Activated gamma-delta T cell treated with anti-CD3 and anti-CD28 coated beads, Interleukin-2, amount 50 U/mL, for 16 hours (primary cell): Measurements from ENCODE around the gene LRRN4.

Source experiments
- DNase-seq: peaks from one replicate; pipeline ENCODE4 v3.0.0-alpha.2; 2020; ENCODE audit warnings: low read depth

Gene LRRN4

DNA sequence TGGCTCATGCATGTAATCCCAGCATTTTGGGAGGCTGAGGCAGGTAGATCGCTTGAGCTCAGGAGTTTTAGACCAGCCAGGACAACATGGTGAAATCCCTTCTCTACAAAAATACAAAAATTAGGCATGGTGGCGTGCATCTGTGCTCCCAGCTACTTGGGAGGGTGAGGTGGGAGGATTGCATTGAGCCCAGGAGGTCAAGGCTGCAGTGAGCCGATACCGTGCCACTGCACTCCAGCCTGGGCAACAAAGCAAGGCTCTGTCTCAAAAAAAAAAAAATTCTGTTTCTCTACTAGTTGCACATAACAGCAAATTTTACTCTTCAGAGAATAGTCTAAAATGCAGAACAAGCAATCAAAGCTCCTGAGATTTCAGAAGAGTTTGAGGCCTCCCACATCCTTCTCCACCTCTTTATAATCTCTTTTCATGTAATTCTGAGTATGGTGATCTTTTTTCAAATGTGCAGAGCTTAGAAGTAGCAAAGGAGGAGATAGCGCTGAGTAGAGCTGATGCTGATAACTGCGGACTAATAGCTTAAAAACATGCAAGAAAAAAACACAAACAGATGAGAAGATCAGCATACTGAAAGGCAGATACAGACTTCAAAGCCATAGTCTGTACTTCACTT, 23.3 kb downstream of the LRRN4 start:
- DNase-seq = no peak

DNA sequence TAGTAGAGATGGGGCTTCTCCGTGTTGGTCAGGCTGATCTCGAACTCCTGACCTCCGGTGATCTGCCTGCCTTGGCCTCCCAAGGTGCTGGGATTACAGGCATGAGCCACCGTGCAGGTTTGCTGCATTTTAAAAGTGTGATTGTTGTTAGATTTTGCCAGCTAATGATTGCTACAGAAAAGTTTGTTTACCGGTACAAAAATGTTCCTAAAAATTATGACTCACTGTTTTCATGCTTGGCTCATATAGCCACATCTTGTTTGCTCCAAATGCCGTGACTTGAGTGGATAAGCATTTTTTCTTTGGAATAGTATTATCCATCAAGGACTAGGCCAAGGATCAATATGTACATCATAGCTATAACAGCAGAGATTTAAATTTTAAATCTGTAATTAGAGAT, 24.3 kb downstream of the LRRN4 start:
- DNase-seq = no peak

- no peak for DNase-seq
These were observed 25.0 kb downstream of the LRRN4 start for GRCh38 chr20:6028818-6029217.

GRCh38 chr20:6026051-6026450, 27.8 kb downstream of the LRRN4 start:
- peak; percentile 8 for DNase-seq

DNA sequence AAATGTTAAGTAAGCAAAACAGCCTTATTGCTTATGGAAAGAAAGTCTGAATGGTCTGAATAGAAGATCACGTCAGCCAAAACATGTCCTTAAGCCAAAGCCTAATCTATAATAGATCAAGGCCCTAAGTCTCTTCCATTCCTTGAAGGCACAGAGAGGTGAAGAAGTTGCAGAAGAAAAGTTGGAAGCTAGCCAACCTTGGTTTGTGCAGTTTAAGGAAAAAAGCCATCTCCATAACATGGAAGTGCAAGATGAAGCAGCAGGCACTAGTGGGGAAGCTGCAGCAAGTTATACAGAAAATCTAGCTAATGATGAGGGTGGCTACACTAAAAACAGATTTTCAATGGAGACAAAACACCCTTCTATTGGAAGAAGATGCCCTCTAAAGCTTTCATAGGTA, 29.1 kb downstream of the LRRN4 start:
- no peak for DNase-seq

DNA sequence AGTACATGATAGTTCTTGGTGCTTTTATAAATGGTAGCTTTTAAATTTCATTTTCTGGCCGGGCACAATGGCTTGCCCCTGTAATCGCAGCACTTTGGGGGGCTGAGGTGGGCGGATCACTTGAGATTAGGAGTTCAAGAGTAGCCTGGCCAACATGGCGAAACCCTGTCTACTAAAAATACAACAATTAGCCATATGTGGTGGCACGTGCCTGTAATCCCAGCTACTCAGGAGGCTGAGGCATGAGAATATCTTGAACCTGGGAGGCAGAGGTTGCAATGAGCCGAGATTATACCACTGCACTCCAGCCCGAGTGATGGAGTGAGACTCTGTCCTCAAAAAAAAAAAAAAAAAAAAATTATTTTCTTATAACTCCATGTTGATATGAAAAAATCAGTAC, 36.0 kb downstream of the LRRN4 start:
- DNase-seq = no peak

DNA sequence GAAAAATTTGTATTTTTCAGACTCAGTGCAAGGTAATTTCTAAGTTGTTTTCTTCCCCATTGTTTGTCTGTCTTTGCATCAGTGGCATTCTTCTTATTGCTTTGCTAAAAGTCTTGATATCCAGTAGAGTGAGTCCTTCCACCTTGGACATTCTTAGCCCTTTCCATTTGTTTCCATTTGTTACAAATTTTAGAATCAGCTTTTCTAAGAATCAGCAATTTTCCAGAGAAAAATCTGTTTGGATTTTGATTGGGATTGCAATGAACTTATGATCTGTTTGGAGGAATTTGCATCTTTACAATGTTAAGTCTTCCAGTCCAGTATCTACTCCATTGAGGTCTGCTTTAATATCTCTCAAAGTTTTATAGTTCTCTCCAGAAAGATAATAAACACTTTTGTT, 36.4 kb downstream of the LRRN4 start:
- no peak for DNase-seq

- DNase-seq = no peak
These were observed 38.9 kb downstream of the LRRN4 start for GRCh38 chr20:6014957-6015356.

DNA sequence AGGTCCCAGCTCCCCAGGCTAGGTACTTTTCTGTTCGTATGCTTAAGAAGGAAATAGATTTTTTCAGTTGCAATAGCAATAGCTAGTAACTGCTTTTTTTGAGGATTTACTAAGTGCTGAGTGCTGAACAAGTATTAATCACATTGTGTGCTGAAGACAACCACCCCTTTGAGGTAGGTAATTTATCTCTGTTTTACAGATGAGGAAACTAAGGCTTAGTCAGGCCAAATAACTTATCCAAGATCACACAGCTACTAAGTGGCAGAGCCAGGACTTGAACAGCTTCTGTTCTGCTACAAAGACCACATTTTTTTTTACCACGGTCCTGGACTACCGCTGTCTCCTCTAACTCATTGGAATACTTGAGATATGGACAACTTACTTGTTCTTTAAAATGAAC, 39.8 kb downstream of the LRRN4 start:
- no peak for DNase-seq

- DNase-seq = no peak
These were observed 41.7 kb downstream of the LRRN4 start for GRCh38 chr20:6012179-6012578.

DNA sequence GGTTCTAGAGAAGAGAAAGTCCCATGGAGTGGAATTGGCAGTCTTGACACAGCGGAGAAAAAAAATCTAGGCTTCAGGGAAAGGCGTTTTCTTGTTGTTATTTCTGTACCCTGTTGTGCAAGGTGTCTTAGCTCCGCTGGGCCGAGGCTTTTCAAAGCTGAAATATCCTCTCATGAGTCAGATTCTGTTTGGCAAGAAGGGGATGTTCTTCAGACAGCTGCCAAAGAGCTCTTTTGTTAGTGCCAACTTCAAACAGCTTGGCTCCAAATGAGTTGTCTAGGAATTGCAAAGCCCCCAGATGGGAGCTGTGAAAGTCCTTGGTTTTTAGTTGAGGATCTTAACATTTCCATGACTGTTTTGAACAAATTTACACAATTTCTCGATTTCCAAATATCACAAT, 45.6 kb downstream of the LRRN4 start:
- no peak for DNase-seq

DNA sequence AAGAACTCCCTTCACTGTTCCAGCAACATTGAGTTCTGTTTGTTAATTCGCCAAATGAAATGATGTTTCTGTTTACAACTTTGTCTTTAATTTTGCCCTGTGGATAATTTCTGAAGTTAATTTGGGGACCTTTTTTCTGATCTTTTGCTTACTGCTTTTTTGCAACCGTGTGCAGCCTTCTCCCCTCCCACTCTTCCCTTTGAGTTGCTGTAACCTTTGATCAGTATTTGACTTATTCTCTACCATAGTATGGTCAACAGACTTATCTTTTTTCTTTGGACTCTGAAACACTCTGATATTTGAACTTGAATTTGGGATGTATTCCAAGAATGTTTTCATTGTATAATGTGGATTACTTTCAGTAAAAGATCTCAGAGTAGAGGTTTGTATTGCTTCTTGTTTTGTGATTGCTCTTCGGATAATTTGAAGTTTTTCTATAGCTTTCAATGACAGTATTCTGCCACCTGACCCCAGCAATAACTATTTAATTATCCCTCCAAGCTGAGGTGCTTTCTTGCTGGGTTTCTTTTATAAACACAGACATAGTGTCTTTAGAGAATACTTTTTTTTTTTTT, 46.2 kb downstream of the LRRN4 start:
- no peak for DNase-seq

GRCh38 chr20:6007094-6007528, 46.7 kb downstream of the LRRN4 start:
- DNase-seq = no peak

DNA sequence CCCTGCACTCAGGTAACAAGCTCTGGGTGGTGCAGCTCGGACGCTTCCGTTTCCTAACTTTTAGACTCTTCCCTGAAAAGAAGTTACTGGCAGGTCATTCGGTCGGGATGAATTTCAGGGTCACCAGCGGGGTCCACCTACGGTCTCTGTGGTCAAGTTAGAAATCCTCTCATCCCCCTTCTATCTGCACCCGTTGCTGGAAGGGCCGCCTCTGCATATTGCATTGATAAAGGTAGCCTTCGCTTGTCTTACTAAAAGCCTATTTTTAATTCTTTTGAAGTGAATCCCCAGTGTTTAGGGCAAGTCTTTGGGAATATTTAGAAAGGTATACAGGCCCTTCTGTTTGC, 47.3 kb downstream of the LRRN4 start:
- DNase-seq = no peak

DNA sequence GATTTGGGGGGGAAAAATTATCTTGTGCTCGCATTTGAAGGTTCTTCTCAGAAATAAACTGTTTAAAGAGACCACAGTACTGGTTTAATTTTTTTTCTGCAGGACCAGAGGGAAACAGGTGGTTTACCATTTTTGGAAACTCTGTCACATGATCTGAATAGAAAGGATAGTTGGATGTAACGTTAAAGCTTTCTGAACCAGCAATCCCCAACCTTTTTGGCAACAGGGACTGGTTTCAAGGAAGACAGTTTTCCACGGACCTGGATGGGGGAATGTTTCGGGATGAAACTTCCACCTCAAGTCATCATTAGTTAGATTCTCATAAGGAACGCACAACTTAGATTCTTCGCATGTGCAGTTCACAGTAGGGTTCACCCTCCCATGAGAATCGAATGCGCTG, 53.0 kb downstream of the LRRN4 start:
- no peak for DNase-seq

- no peak for DNase-seq
These were observed 54.1 kb downstream of the LRRN4 start for GRCh38 chr20:5999783-6000182.

DNA sequence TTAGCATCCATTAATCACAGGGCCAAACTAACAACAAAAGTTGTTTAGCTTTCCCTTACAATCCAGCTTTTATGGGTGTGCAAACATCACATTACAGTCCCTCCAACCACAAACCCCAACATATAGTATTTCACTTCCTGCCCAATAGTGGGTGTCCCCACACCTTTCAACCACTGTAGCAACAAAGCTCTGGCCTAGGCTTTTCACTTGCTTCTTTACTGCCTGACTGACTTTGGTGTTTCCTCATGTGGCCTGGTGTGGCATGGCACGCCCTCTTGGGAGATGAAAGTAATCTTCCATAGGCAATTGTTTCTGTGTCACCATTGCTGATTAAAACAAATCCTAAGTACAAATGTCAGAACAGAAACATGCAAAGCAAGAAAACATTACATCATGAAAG, 57.1 kb downstream of the LRRN4 start:
- peak; percentile 26 for DNase-seq

- DNase-seq = no peak
These were observed 62.0 kb downstream of the LRRN4 start for GRCh38 chr20:5991623-5992441.

DNA sequence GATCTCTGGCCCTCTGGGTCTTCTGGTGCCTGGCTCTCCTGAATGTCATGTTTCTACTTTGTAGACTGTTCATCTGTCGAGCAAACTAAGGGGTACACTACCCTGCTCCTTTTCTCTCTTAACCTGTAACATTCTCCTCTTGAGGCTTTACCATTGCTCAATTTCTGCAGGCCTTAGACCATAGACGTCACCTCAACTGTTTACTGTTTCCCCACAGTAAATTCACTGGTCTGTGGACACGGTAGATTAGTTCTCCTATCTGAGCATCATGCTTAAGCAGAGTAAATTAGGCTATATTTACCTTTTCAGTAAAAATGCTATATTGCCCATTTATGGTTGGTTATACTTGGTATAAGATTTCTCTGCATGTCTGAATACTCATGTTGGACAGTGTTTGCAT, 62.9 kb downstream of the LRRN4 start:
- DNase-seq = no peak
